HuH-7 (cell line): Measurements from ENCODE around the gene TRPM4.
"Not testable (repeated sequence)": the region's sequence is repeated elsewhere in the genome, so short reads cannot be mapped to it uniquely, and the experiment has no call there.

ENCODE experiments used
- DNase-seq: peaks from one replicate; pipeline ENCODE4 v3.0.0; 2011; ENCODE audit warnings: low spot score

Gene TRPM4

GRCh38 chr19:49157445-49158224, at the start of gene TRPM4:
Gene TRPM4, plus strand, starts transcription at chr19:49157792. Its CDS starts 75 bp downstream, at chr19:49157867.
- DNase-seq: peak; percentile 93

DNA sequence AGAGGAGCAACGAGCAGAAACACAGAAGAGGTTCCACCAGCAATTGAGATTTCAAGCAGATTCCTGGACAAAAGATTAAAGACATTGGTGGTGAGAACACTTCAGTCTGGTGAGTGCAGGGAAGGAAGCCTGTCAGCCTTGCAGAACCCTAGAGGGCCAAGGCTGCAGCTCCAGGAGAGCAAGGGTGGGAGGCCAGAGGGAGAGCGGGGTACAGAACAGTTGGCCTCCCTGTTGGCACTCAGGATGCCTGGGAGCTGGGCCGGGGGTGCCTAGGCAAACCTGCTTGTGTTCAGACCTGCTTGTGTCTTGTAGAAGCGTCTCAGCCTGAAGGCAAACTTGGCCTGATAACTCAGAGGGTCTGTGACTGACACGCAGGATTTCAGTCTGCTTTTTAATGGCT, 48.5 kb upstream of the TRPM4 start:
- DNase-seq: no peak

DNA sequence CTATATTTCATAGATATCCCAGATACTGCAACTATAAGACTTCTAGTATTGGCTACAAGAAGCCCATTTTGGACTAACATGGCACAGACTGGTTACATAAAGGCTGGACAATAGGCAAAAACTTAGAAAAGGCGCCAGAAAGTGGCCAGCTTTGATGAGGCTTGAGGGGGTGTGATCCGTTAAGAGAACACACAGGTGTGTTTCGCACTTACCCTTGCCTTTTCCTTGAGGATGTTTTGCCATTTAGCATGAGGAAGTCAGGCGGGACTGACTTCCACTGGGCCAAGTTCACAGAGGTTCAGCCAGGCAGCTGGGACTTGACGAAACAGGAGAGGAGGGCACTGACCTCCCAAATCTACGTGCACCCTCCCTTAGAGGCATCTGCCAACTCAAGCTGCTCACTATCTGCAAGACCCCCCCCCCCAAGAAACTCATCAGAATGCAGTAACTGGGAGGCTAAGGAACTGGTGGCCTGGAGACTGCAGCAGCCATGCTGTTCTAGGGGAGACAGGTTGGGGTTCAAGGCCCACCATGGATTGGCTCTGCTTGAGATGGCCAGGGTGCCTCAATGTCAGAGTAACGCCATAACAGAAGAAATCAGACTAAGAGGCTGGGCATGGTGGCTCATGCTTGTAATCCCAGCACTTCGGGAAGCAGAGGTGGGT, 47.9 kb upstream of the TRPM4 start:
- no peak for DNase-seq

DNA sequence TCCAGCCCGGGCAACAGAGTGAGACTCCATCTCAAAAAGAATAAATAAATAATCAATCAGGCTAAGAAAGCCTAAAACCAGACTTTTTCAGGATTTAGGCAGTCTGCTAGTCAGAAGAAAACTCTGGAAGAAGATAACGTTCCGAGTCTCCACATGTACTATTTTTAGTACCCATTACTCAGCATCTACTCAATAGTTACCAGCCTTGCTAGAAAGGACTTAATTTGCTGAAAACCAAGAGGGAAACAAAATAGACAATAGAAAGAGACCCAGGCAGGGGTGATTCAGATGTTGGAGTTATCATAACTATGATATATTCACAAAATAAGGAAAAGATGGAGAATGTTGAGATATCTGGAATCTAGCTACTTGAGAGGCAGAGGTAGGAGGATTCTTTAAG, 47.0 kb upstream of the TRPM4 start:
- DNase-seq: no peak

DNA sequence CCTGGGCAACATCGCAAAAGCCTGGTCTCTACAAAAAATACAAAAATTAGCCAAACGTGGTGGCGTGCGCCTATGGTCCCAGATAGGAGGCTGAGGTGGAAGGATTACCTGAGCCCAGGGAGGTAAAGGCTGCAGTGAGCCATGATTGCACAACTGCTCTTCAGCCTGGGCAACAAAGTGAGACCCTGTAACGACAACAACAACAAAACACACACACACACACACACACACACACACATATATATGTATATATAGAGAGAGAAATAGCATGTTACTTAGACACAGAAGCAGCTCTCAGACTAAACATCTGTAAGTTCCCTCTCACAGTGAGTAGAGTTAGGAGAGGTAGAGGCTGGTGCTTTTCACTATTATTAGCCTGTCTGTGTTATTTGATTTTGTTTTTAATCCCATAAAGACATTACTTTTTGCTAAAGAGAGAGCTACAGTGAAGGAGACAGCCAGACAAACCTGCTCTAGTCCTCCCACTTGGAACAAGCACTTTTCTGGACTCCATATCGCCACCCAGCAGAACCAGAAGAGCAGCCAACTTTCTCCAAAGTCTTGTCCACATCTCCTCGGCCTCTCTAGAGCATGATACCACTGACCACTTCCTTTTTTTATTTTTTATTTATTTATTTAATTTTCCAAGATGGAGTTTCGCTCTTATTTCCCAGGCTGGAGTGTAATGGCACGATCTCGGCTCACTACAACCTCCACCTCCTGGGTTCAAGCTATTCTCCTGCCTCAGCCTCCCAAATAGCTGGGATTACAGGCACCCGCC, 46.2 kb upstream of the TRPM4 start:
- DNase-seq: no peak

- peak; percentile 94 for DNase-seq
Observed at GRCh38 chr19:49113762-49114629, 43.6 kb upstream of the TRPM4 start, which contains the start of gene LIN7B. Gene LIN7B, plus strand, starts transcription at chr19:49114370. Its CDS starts 35 bp downstream, at chr19:49114405.

- peak; percentile 71 for DNase-seq
Observed at GRCh38 chr19:49114630-49115363, 42.8 kb upstream of the TRPM4 start.

DNA sequence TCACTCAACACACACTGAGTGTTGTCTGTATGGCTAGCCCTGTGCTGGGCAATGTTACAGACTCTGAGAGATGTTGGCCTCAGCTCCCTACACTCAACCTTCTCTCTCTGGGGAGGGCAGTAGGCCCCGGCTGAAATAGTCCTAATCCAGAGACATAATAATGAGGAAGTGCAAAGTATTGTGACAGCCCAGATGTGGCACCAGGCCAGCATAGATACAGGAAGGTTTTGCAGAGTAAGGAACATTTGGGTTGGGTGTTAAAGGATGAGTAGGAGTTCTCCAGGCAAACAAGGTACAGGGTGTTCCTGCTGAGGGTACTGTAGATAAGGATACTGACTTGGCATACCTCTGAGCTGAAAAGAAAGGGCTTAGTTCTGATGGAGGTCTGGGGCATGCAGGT, 41.0 kb upstream of the TRPM4 start:
- DNase-seq: no peak

DNA sequence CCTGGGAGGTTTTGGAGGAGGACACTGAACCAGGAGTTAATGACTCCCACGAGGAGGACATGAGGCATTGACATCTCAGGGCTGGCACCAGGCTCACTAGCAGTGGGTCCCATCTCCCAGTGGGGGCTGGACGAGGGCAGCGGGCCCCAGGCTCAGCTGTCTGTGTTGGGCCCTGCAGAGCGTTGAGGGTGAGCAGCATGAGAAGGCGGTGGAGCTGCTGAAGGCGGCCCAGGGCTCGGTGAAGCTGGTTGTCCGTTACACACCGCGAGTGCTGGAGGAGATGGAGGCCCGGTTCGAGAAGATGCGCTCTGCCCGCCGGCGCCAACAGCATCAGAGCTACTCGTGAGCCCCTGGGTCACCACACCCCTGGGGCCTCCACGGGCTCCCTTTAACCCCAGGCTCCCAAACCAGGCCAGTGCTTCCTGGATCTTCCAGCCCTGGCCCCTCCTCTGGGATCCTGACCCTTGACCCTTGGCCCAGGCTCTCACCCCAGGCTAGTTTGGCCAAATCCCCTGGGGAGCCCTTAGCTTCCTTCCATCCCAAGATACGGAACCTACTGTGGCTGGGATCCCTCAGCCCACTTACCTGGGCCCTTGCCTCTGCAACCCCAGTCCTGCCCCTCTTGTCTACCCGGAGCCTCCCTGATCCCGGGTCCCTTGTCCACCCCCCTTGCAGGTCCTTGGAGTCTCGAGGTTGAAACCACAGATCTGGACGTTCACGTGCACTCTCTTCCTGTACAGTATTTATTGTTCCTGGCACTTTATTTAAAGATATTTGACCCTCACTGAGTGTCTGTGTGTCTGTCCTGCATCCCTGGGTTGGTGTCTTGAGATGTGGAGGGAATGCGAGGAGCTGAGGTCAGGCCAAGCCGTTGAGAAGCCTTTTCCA, 39.7 kb upstream of the TRPM4 start:
- no peak for DNase-seq

GRCh38 chr19:49118565-49119410, 38.8 kb upstream of the TRPM4 start, which contains the start of gene C19orf73:
Gene C19orf73, minus strand, starts transcription at chr19:49119143. Its CDS starts 121 bp downstream, at chr19:49119022.
- peak; percentile 98 for DNase-seq

- peak; percentile 64 for DNase-seq
Observed at GRCh38 chr19:49119411-49120324, 37.9 kb upstream of the TRPM4 start, which contains the start of gene PPFIA3. Gene PPFIA3, plus strand, starts transcription at chr19:49119544. Its CDS starts 8,330 bp downstream, at chr19:49127874.

- no peak for DNase-seq
Observed at GRCh38 chr19:49120325-49120683, 37.3 kb upstream of the TRPM4 start.

DNA sequence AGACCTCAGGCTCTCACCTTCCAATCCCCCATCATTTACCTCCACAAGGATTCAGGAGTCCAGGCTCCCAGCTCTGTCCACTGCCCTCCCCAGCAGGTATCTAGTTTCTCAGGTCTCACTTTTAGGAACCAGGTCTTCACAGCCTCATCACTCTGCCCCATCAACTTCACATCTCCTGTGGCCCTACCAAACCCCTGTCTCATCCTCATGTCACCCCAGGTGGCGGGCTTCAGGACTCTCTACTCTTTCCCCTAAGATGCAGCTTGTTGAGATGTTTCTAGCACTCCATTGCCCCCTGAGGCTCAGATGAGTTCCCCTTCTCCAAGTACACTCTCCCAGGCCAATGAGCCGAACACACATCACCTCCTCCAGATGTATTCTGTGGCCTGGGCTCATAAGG, 36.7 kb upstream of the TRPM4 start:
- no peak for DNase-seq

GRCh38 chr19:49121841-49122240, 35.8 kb upstream of the TRPM4 start:
- DNase-seq: not testable (repeated sequence)

- DNase-seq: not testable (repeated sequence)
Observed at GRCh38 chr19:49123285-49123684, 34.3 kb upstream of the TRPM4 start.

- DNase-seq: peak; percentile 68
Observed at GRCh38 chr19:49125025-49125731, 32.4 kb upstream of the TRPM4 start.

GRCh38 chr19:49126575-49126974, 31.0 kb upstream of the TRPM4 start:
- DNase-seq: no peak
